HepG2 (cell line): ENCODE data around the gene LMNA. TPM values are rescaled to one million over a fixed set of nuclear protein-coding genes. Genes with fewer than 3 reads are reported as not detected.

ENCODE experiments used
- GZF1 ChIP-seq: sonication (generic); formaldehyde crosslinking; IDR thresholded peaks from 2 replicates; pipeline ENCODE4 v1.5.1; 2020; ENCODE audit warnings: mild to moderate bottlenecking, missing genetic modification reagents
- HNF4A ChIP-seq: sonication (generic); formaldehyde crosslinking; IDR thresholded peaks from 2 replicates; pipeline ENCODE4 v1.4.0; 2020; ENCODE audit warnings: missing genetic modification reagents
- KAT8 ChIP-seq: IDR thresholded peaks from 2 replicates; pipeline ENCODE4 v1.6.1; 2016; ENCODE audit warnings: missing genetic modification reagents, missing compliant biosample characterization
- SMAD1 ChIP-seq: sonication (generic); formaldehyde crosslinking; IDR thresholded peaks from 2 replicates; pipeline ENCODE4 v1.4.0; 2020; ENCODE audit warnings: missing genetic modification reagents, low read depth, mild to moderate bottlenecking, borderline replicate concordance
- ZNF33B ChIP-seq: sonication (generic); formaldehyde crosslinking; IDR thresholded peaks from 2 replicates; pipeline ENCODE4 v1.5.1; 2020; ENCODE audit warnings: mild to moderate bottlenecking, missing genetic modification reagents
- ZNF484 ChIP-seq: sonication (generic); formaldehyde crosslinking; IDR thresholded peaks from 2 replicates; pipeline ENCODE4 v1.5.1; 2020; ENCODE audit warnings: mild to moderate bottlenecking, low read depth, missing genetic modification reagents, borderline replicate concordance
- polyA plus RNA-seq, 8 experiments: library from polyadenylated mRNA; depleted of rRNA in 3 of 8; stranded (reverse) in 7 of 8; unstranded in 1 of 8; fragments of >200 nt; fragmentation: Illumina TruSeq in 4 of 8; extraction: Trizol in 4 of 8; gene quantifications; 2 replicates each; pipeline versions ENCODE4 v1.2.1 to v1.2.3, GENCODE V29; 2011 to 2016; ENCODE audit warnings: low read depth in 4 of 8, missing spikeins in 1 of 8, mixed read lengths in 1 of 8; ENCODE audit not compliant: insufficient read depth in 1 of 8
- total RNA-seq, 5 experiments: library from RNA; depleted of rRNA; stranded (reverse); fragments of >200 nt; fragmentation: Illumina TruSeq; extraction: Trizol; gene quantifications; 2 replicates each; pipeline ENCODE4 v1.2.3, GENCODE V29; 2016; ENCODE audit warnings: low read depth in 1 of 5
- TF ChIP-seq, protein P1 (sequence below): sonication (generic); formaldehyde crosslinking; IDR thresholded peaks from 2 replicates; pipeline ENCODE4 v1.4.0; 2020; ENCODE audit warnings: missing genetic modification reagents, borderline replicate concordance
- TF ChIP-seq, protein P2 (sequence below): sonication (generic); formaldehyde crosslinking; IDR thresholded peaks from 2 replicates; pipeline ENCODE4 v1.5.0; 2020; ENCODE audit warnings: missing genetic modification reagents, mild to moderate bottlenecking, borderline replicate concordance
- TF ChIP-seq, protein P3 (sequence below): sonication (generic); formaldehyde crosslinking; IDR thresholded peaks from 2 replicates; pipeline ENCODE4 v1.5.1; 2020; ENCODE audit warnings: missing genetic modification reagents, mild to moderate bottlenecking, borderline replicate concordance
- TF ChIP-seq, protein P4 (sequence below), 2 experiments: fragments of 450-650 bp in 1 of 2; sonication (generic) in 1 of 2; formaldehyde crosslinking in 1 of 2; IDR thresholded peaks; 2 replicates each; pipeline versions ENCODE4 v1.6.1 to v1.8.0; 2016 to 2022; ENCODE audit warnings: antibody characterized with exemption in 1 of 2, mild to moderate bottlenecking in 1 of 2, missing genetic modification reagents in 1 of 2
- TF ChIP-seq, protein P5 (sequence below): sonication (generic); formaldehyde crosslinking; IDR thresholded peaks from 2 replicates; pipeline ENCODE4 v1.5.0; 2020; ENCODE audit warnings: missing genetic modification reagents

Gene LMNA
- total and polyA plus RNA-seq, 2 of the 13 experiments (the other 11 are each of a cell fraction or from before 2014, with no cell fraction given), result 107 to 225 TPM

DNA sequence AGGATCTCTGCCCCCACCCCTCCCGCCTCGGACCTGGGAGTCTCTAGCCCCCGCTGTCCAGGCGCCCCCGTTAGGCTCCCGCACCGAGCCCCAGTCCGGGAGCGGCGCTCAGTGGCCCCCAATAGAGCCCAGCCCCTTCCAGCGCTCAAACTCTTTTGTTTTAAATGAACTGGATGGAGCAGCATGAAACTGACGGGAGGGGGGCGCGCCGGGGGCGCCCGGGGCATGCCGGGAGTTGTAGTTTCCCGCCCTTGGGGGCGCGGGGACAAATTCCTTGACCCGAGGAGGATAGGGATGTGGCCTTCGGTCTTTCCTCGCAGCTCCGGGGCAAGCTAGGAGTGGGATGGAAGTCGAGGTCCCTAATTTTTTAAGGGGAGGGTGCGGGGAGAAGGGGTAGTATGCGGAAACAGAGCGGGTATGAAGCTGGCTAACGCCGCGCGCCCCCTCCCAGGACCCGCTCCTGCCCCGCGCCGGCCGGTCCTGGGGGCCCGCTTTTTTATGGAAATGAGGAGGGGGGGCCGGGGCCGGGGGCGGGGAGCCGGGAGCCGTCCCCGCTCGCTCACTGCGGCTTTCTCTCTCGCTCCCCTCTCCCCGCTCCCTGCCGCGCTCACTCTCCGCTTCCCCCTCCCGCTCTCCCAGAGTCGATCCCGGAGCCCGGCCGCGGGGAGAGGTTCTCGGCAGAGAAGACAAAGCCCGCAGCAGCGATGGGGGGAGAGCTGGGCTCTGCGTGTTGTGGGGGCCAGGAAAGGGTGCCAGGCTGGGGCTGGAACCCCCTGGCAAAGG lies 32.0 kb upstream of the LMNA start, which contains the start of gene MEX3A (continued):
- TF ChIP-seq HNF4A (CRISPR knock-in tag) (peak; percentile 63), KAT8 (CRISPR knock-in tag) (peak; percentile 18; the same call in 1 of the 2 replicates), SMAD1 (CRISPR knock-in tag) (no peak), ZNF33B (CRISPR knock-in tag) (no peak), ZNF484 (CRISPR knock-in tag) (no peak), GZF1 (no peak)
- TF ChIP-seq, protein P1, sequence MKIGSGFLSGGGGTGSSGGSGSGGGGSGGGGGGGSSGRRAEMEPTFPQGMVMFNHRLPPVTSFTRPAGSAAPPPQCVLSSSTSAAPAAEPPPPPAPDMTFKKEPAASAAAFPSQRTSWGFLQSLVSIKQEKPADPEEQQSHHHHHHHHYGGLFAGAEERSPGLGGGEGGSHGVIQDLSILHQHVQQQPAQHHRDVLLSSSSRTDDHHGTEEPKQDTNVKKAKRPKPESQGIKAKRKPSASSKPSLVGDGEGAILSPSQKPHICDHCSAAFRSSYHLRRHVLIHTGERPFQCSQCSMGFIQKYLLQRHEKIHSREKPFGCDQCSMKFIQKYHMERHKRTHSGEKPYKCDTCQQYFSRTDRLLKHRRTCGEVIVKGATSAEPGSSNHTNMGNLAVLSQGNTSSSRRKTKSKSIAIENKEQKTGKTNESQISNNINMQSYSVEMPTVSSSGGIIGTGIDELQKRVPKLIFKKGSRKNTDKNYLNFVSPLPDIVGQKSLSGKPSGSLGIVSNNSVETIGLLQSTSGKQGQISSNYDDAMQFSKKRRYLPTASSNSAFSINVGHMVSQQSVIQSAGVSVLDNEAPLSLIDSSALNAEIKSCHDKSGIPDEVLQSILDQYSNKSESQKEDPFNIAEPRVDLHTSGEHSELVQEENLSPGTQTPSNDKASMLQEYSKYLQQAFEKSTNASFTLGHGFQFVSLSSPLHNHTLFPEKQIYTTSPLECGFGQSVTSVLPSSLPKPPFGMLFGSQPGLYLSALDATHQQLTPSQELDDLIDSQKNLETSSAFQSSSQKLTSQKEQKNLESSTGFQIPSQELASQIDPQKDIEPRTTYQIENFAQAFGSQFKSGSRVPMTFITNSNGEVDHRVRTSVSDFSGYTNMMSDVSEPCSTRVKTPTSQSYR (CRISPR knock-in tag), result no peak
- TF ChIP-seq, protein P2, sequence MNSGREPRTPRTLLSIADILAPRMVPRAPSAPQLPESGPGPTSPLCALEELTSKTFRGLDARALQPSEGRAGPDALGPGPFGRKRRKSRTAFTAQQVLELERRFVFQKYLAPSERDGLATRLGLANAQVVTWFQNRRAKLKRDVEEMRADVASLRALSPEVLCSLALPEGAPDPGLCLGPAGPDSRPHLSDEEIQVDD (CRISPR knock-in tag), result no peak
- TF ChIP-seq, protein P3, sequence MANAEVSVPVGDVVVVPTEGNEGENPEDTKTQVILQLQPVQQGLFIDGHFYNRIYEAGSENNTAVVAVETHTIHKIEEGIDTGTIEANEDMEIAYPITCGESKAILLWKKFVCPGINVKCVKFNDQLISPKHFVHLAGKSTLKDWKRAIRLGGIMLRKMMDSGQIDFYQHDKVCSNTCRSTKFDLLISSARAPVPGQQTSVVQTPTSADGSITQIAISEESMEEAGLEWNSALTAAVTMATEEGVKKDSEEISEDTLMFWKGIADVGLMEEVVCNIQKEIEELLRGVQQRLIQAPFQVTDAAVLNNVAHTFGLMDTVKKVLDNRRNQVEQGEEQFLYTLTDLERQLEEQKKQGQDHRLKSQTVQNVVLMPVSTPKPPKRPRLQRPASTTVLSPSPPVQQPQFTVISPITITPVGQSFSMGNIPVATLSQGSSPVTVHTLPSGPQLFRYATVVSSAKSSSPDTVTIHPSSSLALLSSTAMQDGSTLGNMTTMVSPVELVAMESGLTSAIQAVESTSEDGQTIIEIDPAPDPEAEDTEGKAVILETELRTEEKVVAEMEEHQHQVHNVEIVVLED, result peak; percentile 55; the same call in 1 of the 2 replicates
- TF ChIP-seq, protein P4, sequence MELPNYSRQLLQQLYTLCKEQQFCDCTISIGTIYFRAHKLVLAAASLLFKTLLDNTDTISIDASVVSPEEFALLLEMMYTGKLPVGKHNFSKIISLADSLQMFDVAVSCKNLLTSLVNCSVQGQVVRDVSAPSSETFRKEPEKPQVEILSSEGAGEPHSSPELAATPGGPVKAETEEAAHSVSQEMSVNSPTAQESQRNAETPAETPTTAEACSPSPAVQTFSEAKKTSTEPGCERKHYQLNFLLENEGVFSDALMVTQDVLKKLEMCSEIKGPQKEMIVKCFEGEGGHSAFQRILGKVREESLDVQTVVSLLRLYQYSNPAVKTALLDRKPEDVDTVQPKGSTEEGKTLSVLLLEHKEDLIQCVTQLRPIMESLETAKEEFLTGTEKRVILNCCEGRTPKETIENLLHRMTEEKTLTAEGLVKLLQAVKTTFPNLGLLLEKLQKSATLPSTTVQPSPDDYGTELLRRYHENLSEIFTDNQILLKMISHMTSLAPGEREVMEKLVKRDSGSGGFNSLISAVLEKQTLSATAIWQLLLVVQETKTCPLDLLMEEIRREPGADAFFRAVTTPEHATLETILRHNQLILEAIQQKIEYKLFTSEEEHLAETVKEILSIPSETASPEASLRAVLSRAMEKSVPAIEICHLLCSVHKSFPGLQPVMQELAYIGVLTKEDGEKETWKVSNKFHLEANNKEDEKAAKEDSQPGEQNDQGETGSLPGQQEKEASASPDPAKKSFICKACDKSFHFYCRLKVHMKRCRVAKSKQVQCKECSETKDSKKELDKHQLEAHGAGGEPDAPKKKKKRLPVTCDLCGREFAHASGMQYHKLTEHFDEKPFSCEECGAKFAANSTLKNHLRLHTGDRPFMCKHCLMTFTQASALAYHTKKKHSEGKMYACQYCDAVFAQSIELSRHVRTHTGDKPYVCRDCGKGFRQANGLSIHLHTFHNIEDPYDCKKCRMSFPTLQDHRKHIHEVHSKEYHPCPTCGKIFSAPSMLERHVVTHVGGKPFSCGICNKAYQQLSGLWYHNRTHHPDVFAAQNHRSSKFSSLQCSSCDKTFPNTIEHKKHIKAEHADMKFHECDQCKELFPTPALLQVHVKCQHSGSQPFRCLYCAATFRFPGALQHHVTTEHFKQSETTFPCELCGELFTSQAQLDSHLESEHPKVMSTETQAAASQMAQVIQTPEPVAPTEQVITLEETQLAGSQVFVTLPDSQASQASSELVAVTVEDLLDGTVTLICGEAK (IDR thresholded peaks at IDR 0.05), result no peak
- TF ChIP-seq, protein P4 (CRISPR knock-in tag; IDR thresholded peaks at IDR 0.05), result peak; percentile 66
- TF ChIP-seq, protein P5, sequence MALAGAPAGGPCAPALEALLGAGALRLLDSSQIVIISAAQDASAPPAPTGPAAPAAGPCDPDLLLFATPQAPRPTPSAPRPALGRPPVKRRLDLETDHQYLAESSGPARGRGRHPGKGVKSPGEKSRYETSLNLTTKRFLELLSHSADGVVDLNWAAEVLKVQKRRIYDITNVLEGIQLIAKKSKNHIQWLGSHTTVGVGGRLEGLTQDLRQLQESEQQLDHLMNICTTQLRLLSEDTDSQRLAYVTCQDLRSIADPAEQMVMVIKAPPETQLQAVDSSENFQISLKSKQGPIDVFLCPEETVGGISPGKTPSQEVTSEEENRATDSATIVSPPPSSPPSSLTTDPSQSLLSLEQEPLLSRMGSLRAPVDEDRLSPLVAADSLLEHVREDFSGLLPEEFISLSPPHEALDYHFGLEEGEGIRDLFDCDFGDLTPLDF, result peak; percentile 68; the same call in 1 of the 2 replicates
